HG03103 (cell line): ENCODE data around the gene ERC1.

ENCODE experiments used
- ATAC-seq: cut with Tn5 transposase; IDR thresholded peaks from one replicate; pipeline ENCODE4 v1.9.1; 2021; ENCODE audit warnings: low read depth; ENCODE audit not compliant: unreplicated experiment

Gene ERC1

GRCh38 chr12:1369938-1370500 is 379.0 kb downstream of the ERC1 start:
- ATAC-seq = no peak

- no peak for ATAC-seq
Observed at GRCh38 chr12:1373901-1374735, 383.1 kb downstream of the ERC1 start.

- ATAC-seq = no peak
Observed at GRCh38 chr12:1375323-1375722, 384.3 kb downstream of the ERC1 start.

GRCh38 chr12:1377117-1377516 is 386.1 kb downstream of the ERC1 start:
- no peak for ATAC-seq

DNA sequence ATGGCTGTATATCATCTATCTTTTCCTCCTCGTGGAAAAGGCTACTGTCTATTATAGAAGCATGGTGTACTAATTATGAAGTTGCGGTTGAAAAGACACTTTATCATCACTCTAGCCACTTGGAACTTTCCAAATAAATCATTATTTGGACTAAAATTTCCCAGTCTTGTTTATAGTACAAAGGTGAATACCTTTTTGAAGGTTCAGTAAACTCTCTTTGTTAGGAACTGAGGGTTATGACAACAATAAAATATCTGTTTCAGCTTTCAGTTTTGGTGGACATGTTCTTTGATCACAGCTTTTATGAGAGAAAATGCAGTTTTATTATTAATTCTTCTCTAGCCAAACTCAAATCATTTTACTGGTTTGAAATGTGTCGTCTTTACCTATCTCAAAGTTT is 386.7 kb downstream of the ERC1 start:
- no peak for ATAC-seq

DNA sequence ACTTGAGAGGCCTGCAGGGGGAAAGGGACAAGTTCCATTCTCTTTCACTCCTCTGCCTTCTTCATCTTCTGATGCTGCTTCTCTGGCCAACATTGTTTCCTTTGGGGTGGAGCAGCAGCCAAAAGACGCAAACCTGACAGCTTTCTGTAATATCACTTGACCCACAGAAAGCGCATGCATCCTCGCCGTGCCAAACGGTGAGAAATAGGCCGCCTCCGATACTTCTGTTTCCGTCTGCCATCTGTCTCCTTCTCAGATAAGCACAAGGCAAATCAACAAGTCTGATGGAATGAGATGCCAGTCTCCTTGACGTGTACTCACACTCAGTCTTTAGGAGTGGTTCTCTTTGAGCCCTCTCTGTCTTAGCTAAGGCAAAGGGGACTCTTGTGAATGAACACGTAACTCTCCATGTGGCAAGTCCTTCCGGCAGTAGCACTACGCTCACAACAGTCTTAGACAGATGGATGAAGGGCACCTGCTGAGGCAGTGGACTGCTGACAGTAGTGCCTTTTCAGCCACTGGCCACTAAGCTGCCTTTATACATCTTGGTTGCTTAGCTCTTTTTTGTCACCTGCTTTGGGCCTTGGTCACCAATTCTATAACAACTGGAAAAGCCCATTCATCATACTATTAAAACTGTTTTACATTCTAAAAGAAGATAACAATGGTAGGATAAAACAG is 389.3 kb downstream of the ERC1 start:
- ATAC-seq = no peak

DNA sequence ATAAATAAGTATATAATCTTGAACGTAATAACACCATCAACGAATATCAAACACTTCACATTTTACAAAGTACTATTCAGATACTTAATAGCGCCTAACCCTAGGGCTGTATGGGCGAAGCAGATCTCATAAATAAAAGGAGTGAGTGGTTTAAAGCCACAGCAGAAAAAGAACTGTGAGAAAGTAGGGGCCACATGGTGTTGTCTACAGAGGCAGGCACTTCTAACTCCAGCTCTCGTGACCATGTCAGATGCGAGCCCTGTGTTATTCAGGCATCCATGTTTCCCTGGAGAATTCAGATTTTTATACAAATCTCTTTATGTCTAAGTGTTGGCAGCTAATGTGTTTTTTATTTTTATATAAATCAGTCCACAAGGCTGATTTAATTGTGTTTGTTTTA is 391.1 kb downstream of the ERC1 start:
- no peak for ATAC-seq

DNA sequence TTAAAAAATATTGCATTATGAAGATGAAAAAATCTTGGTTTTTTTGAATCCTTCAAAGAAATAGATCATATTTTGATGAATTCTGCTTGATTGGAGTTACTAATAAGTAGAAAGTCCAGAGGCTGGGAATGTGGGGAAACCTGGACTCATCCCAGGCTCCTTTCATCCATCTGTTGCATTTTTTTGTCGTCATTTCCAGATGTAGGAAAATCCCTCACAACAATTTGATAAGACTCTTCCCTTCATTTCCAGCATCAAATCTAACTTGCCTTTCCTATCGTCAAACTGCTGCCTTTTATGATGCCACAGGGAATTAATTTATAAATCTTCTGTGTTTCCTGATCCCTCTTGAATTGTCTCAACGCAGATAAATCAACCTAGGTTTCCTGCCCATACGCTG is 391.8 kb downstream of the ERC1 start:
- no peak for ATAC-seq

GRCh38 chr12:1383758-1384157 is 392.7 kb downstream of the ERC1 start:
- no peak for ATAC-seq

- no peak for ATAC-seq
Observed at GRCh38 chr12:1384910-1385309, 393.9 kb downstream of the ERC1 start.

DNA sequence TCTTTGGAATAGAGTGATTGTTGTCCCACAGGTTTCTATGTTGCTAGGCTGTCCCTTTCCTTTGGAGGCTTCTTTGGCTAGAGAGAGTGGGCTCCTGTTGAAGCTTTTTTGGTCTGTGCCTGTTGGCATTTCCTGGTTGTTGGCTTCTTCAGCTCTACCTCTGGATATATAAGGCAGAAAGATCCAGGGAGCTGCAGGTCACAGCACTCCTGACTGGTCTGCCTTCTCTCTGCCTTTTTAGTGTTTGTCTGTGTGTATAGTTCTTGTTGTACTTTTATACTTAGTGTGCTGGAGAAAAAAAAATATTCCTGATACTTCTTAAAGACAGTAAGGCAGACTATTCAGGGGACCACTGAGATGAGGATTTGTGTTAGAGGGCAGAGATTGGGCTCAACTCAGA is 400.7 kb downstream of the ERC1 start:
- no peak for ATAC-seq

- no peak for ATAC-seq
Observed at GRCh38 chr12:1395421-1395955, 404.5 kb downstream of the ERC1 start.

GRCh38 chr12:1398673-1399072 is 407.6 kb downstream of the ERC1 start:
- ATAC-seq = no peak

DNA sequence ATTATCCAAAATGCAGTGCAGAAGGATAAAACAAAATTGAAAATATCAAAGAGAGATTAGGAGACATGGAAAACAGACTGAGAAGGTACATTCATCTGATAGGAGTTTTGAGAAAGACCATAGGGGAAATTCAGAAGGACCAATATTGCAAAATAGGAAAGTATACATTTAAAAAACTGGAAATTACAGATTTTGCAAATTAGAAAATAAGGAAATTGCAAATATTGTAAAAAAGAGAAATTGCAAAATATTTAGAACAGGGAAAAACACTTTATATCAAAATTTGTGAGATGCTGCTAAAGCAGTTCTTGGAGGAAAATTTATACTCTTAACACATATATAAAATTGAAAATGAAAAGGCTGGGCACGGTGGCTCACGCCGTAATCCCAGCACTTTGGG is 410.9 kb downstream of the ERC1 start:
- ATAC-seq = no peak

GRCh38 chr12:1403417-1403816 is 412.4 kb downstream of the ERC1 start:
- ATAC-seq = no peak

- no peak for ATAC-seq
Observed at GRCh38 chr12:1405619-1406018, 414.6 kb downstream of the ERC1 start.

GRCh38 chr12:1410794-1411193 is 419.8 kb downstream of the ERC1 start:
- no peak for ATAC-seq

GRCh38 chr12:1413930-1414329 is 422.9 kb downstream of the ERC1 start:
- ATAC-seq = no peak

DNA sequence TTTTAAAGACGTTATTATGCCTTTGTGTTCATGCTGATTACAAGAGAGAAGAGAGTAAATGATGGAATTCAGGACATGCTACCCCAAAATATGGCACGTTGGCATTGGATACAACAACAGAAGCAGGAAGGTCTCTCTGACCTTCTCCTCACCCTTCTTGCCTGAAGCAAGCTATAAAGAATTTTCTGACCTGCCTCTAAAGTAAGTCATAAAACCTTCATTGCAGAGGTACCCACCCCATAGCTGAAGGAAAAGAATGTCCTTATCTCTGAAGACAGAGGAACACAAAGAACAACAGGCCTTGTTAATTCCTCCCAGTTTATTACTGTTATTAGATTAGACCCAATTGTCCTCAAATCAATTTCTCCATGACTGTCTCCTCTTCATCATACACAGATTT is 427.1 kb downstream of the ERC1 start:
- no peak for ATAC-seq

- ATAC-seq = no peak
Observed at GRCh38 chr12:1419849-1420371, 428.9 kb downstream of the ERC1 start.

DNA sequence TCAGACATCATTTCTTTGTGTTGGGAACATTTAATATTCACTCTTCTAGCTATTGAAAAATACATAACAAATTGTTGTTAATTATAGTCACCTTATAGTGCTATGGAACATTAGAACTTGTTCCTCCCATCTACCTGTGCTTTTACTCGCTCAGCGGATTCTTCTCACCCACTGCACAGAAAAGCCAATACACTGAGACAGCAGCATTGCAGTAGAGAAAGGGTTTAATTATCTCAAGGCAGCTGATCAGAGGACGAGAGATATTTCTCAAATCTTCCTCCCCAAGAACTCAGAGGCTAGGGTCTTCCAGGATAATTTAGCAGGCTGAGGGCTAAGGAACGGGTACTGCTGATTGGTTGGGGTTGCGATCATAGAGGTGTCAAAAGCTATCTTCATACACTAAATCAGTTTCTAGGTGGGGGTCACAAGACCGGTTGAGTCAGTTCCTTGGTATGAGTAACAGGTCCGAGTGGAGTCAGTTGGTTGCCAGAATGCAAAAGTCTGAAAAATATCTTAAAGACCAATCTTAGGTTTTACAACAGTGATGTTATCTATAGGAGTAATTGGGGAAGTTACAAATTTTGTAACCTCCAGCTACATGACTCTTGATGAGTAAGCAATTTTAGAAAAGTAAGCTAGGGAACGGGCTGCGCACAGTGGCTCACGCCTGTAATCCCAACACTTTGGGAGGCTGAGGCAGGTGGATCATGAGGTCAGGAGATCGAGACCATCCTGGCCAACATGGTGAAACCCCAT is 430.2 kb downstream of the ERC1 start:
- ATAC-seq = no peak
